ENCODE measurements around the gene CLEC3B. TPM values are rescaled to one million over a fixed set of nuclear protein-coding genes. Genes with fewer than 3 reads are reported as not detected.

Gene CLEC3B
- total and polyA plus RNA-seq, 4 donors: 33.1 to 167 (median 90.3) TPM

DNA sequence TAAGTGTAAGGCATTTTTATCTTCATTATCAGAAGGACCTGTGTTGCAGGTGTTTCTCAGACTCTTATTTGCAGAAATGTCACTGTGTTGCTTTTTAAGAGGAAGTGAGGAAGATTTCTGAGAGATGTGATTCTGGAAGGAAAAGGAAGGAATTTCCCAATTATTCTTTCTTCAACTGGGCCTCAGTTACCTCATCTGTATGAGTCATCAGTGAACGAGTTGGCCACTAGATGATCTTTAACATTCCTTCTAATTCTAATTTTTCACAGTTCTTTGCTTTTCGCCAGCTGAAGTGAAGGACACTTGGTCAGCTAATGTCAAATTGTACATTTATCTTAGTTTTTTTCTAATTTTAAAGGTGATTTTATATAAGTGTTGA lies 28.9 kb downstream of the CLEC3B start:
- WGBS, 2 donors: 32 to 34% methylated on average over 2 of the region's 2 CpGs
- ATAC-seq (ENCODE audit: insufficient read depth, low FRiP score) (no peak), DNase-seq (no peak)
- no peak overlapping the region for H3K4me3 ChIP-seq
- no peak overlapping the region for H3K27ac ChIP-seq (ENCODE audit: low read depth in 1 of 2, low read length in 1 of 2)
- H3K9ac ChIP-seq (ENCODE audit: insufficient read depth in 1 of 2, low read length in 2 of 2): no peak overlapping the region
- peaks cover 0 to 4% (median 0%) of the 10 kb centered on the region in 3 donors for H3K27me3 ChIP-seq (ENCODE audit: control insufficient read depth in 3 of 3, insufficient read depth in 3 of 3, low read length in 2 of 3)
- H3K36me3 ChIP-seq (ENCODE audit: control insufficient read depth in 4 of 4, insufficient read depth in 4 of 4, low read length in 4 of 4): no peaks in the 10 kb centered on the region
- TF ChIP-seq, protein P1, sequence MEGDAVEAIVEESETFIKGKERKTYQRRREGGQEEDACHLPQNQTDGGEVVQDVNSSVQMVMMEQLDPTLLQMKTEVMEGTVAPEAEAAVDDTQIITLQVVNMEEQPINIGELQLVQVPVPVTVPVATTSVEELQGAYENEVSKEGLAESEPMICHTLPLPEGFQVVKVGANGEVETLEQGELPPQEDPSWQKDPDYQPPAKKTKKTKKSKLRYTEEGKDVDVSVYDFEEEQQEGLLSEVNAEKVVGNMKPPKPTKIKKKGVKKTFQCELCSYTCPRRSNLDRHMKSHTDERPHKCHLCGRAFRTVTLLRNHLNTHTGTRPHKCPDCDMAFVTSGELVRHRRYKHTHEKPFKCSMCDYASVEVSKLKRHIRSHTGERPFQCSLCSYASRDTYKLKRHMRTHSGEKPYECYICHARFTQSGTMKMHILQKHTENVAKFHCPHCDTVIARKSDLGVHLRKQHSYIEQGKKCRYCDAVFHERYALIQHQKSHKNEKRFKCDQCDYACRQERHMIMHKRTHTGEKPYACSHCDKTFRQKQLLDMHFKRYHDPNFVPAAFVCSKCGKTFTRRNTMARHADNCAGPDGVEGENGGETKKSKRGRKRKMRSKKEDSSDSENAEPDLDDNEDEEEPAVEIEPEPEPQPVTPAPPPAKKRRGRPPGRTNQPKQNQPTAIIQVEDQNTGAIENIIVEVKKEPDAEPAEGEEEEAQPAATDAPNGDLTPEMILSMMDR (IDR thresholded peaks at IDR 0.05; ENCODE audit: control extremely low read depth, extremely low read depth): no peak
- no peaks in the 10 kb centered on the region for H3K9me3 ChIP-seq (ENCODE audit: control insufficient read depth in 4 of 4, insufficient read depth in 3 of 4, low read length in 3 of 4)
- peaks cover 0 to 10% (median 3%) of the 10 kb centered on the region in 5 donors for H3K4me1 ChIP-seq (ENCODE audit: control insufficient read depth in 5 of 5, insufficient read depth in 5 of 5, low read length in 5 of 5)

DNA sequence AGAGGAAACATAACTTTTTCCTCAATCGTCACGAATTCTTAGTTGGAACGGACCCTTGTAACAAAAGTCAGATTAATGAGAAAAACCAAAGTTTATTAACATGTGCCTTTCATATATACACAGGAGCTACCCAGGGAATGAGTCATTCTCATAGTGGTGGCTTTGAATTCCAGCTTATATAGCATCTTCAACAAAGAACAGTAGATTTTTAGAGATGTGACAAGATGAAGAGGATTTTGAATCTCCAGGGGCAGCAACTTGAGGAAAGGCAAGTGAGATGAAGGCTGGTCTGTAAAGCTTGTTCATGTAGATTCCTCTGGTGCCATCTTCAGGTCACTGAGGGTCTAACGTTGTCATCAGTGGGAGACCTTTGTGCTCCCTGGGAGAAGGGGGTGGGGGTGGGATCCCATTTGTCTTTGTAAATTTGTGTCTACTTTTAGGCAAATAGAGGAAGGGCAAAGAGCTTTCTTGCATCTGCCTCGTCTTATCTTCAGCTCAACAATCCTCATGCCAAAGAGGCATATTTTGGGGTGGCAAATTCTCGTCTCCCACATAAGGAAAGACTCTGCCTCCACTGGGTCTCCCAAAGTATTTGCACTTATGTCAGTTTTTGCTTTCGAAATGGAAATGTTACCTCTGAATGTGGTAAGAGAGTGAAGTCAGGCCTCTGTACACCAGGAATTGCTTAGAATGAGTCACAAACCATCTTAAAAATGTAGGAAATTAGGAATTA lies 29.5 kb downstream of the CLEC3B start:
- no peak overlapping the region for H3K4me3 ChIP-seq
- no peak overlapping the region for H3K9ac ChIP-seq (ENCODE audit: insufficient read depth in 1 of 2, low read length in 2 of 2)
- DNase-seq (peak in 1 of 3 donors; percentile 18), ATAC-seq (ENCODE audit: insufficient read depth, low FRiP score) (no peak)
- H3K36me3 ChIP-seq (ENCODE audit: control insufficient read depth in 4 of 4, insufficient read depth in 4 of 4, low read length in 4 of 4): no peaks in the 10 kb centered on the region
- peak overlapping the region in 1 of 2 donors; percentile 15 for H3K27ac ChIP-seq (ENCODE audit: low read depth in 1 of 2, low read length in 1 of 2)
- peaks cover 0 to 10% (median 3%) of the 10 kb centered on the region in 5 donors for H3K4me1 ChIP-seq (ENCODE audit: control insufficient read depth in 5 of 5, insufficient read depth in 5 of 5, low read length in 5 of 5)
- WGBS, 2 donors: 67 to 69% methylated on average over 7 of the region's 7 CpGs
- H3K27me3 ChIP-seq (ENCODE audit: control insufficient read depth in 3 of 3, insufficient read depth in 3 of 3, low read length in 2 of 3): peaks cover 0 to 2% (median 0%) of the 10 kb centered on the region in 3 donors
- TF ChIP-seq, protein P1 (IDR thresholded peaks at IDR 0.05; ENCODE audit: control extremely low read depth, extremely low read depth): no peak
- no peaks in the 10 kb centered on the region for H3K9me3 ChIP-seq (ENCODE audit: control insufficient read depth in 4 of 4, insufficient read depth in 3 of 4, low read length in 3 of 4)

DNA sequence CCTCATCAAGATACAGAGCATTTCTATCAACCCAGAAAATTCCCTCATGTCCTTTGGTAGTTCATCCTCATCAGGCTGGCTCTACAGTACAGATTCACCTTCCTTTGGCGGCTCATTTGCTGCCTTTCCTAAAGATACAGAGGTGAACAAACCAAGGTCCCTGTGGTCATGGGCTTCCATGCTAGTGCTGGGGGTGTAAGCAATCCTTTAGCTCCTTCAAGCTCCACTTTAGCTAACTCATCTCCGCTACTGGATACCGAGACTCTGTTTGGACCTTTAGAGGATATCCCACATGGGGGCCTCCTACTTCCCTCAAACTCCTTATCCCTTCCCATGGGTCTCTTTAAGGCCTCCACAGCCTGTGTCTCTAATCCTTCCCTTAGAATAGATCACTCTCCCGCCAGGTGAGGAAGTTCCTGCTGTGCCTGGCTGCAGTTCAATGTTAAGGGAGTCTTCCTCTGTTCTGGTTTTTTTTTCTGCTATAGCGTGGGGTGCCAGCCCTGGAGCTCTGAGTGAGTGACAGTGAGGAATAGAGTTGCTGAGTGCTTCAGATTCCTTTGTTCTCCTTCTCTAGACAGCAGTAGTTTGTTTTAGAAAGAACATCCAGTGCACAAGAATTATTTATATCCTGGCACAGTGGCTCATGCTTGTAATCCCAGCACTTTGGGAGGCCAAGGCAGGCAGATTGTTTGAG lies 30.7 kb downstream of the CLEC3B start:
- no peaks in the 10 kb centered on the region for H3K36me3 ChIP-seq (ENCODE audit: control insufficient read depth in 4 of 4, insufficient read depth in 4 of 4, low read length in 4 of 4)
- 74 to 80% methylated on average over 5 of the region's 5 CpGs for WGBS, 2 donors
- DNase-seq (peak in 1 of 3 donors; percentile 6), ATAC-seq (ENCODE audit: insufficient read depth, low FRiP score) (peak; percentile 51)
- H3K27me3 ChIP-seq (ENCODE audit: control insufficient read depth in 3 of 3, insufficient read depth in 3 of 3, low read length in 2 of 3): no peaks in the 10 kb centered on the region
- peaks cover 0 to 10% (median 3%) of the 10 kb centered on the region in 5 donors for H3K4me1 ChIP-seq (ENCODE audit: control insufficient read depth in 5 of 5, insufficient read depth in 5 of 5, low read length in 5 of 5)
- H3K9me3 ChIP-seq (ENCODE audit: control insufficient read depth in 4 of 4, insufficient read depth in 3 of 4, low read length in 3 of 4): no peaks in the 10 kb centered on the region
- H3K4me3 ChIP-seq: no peak overlapping the region
- H3K9ac ChIP-seq (ENCODE audit: insufficient read depth in 1 of 2, low read length in 2 of 2): no peak overlapping the region
- peak overlapping the region in 1 of 2 donors; percentile 30 for H3K27ac ChIP-seq (ENCODE audit: low read depth in 1 of 2, low read length in 1 of 2)
- TF ChIP-seq, protein P1 (IDR thresholded peaks at IDR 0.05; ENCODE audit: control extremely low read depth, extremely low read depth): no peak
